SK-N-MC (cell line): Measurements from ENCODE around the gene ZFAND3.

Experiments
- EZH2 ChIP-seq: fragments of 200-600 bp; sonication (generic); IDR thresholded peaks from one replicate; pipeline ENCODE4 v1.6.1; 2017; ENCODE audit warnings: antibody characterized with exemption
- FOXP2 ChIP-seq: optimal IDR thresholded peaks from 2 replicates; pipeline ENCODE3; 2011; ENCODE audit warnings: mild to moderate bottlenecking, moderate library complexity; ENCODE audit not compliant: insufficient read depth; ENCODE audit errors: extremely low read length, control extremely low read depth
- POLR2AphosphoS5 ChIP-seq: IDR thresholded peaks from 2 replicates; pipeline ENCODE4 v1.6.1; 2012; ENCODE audit warnings: mild to moderate bottlenecking, low read depth, low read length, borderline replicate concordance

- no peak for TF ChIP-seq FOXP2
- TF ChIP-seq EZH2 = no peak
- no peak for TF ChIP-seq POLR2AphosphoS5
These were observed 312.0 kb downstream of the ZFAND3 start for GRCh38 chr6:38131527-38131965.
